Keratinocyte (primary cell): Measurements from ENCODE around the gene NCAPH2.

Experiments
- CTCF ChIP-seq, 3 experiments: IDR thresholded peaks in 1 of 3; conservative IDR thresholded peaks in 1 of 3; optimal IDR thresholded peaks in 1 of 3; 2 replicates in 2 of 3; 3 replicates in 1 of 3; pipeline versions ENCODE3 to v1.5.1; 2011; ENCODE audit warnings: low read length in 3 of 3, mild to moderate bottlenecking in 3 of 3, moderate library complexity in 2 of 3, control low read depth in 1 of 3, inconsistent platforms in 1 of 3; ENCODE audit not compliant: insufficient read depth in 2 of 3; ENCODE audit errors: extremely low read depth in 1 of 3
- EZH2 ChIP-seq: IDR thresholded peaks from one replicate; pipeline ENCODE4 v1.6.1; 2012; ENCODE audit warnings: inconsistent platforms, mild to moderate bottlenecking, low read length, moderate library complexity

DNA sequence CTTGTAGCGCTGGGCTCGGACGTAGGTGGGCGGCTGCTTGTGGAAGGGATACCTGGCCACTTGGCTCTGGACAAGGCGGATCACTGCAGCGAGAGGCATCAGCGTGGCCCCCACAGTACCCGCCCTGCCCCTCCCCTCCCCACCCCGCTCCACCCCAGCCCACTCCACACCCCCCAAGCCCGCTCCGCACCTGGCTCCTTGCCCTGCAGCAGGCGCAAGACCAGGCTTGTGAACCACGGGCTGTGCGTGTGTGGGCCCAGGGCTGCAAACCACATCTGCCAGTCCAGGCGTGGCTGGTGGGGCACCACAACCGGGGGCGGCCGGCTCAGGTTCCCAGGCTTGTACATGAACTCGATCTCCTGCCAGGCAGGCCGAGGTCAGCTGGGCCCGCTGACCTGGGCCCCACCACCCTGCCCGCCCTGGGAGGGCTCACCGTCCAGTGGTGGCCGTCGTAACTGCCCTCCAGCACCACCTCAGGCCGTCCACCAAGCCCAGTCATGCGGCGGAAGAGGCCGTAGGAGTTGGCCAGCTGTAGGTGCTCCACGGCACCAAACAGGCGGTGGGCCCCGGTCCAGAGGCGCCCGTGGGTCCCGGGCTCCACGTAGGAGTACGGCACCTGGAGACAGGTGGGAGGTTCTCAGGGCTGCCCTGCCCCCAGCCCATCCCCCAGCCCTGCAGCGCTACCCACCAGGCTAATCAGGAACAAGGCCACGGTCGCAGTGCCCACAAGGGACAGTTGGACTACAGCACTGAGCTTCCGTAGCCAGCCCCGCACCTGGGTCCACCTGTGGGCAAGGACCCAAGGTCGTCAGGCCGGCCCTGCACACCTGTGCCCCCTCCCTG lies 3.4 kb upstream of the NCAPH2 start:
- TF ChIP-seq CTCF (optimal IDR thresholded peaks at IDR 0.05 in 1 of 3, IDR thresholded peaks at IDR 0.05 in 1 of 3, conservative IDR thresholded peaks at IDR 0.05 in 1 of 3; ENCODE audit: extremely low read depth in 1 of 3, insufficient read depth in 2 of 3, low read length in 3 of 3), result no peak
- no peak for TF ChIP-seq EZH2
